Heart left ventricle (tissue), 16 donors: ENCODE results near the gene GAD2. TPM values are rescaled to one million over a fixed set of nuclear protein-coding genes. Genes with fewer than 3 reads are reported as not detected.
"Not testable (repeated sequence)": the region's sequence is repeated elsewhere in the genome, so short reads cannot be mapped to it uniquely, and the experiment has no call there.

ENCODE experiments used
- ATAC-seq, 4 donors: fragments of 200-7000 bp; cut with Tn5 transposase; one replicate each; pipeline ENCODE4 v1.9.1; 2020 to 2022; ENCODE audit warnings: moderate library complexity in 4 of 4, mild to moderate bottlenecking in 3 of 4, moderate number of reproducible peaks in 1 of 4
- DNase-seq, 5 donors: peaks; one replicate each; pipeline ENCODE4 v3.0.0-alpha.2; 2020
- H3K27ac ChIP-seq, 12 donors: fragments of 200-600 bp; sonication (generic) in 4 of 12; one replicate each; pipeline versions ENCODE4 v1.5.0 to v1.8.0; 2016 to 2022; ENCODE audit warnings: mild to moderate bottlenecking in 2 of 12
- H3K27me3 ChIP-seq, 9 donors: fragments of 200-600 bp; sonication (generic) in 2 of 9; one replicate each; pipeline versions ENCODE4 v1.5.1 to v1.8.0; 2016 to 2022; ENCODE audit warnings: mild to moderate bottlenecking in 3 of 9
- H3K36me3 ChIP-seq, 9 donors: fragments of 200-600 bp; sonication (generic) in 2 of 9; one replicate each; pipeline versions ENCODE4 v1.5.0 to v1.8.0; 2018 to 2022; ENCODE audit warnings: mild to moderate bottlenecking in 2 of 9
- H3K4me1 ChIP-seq, 12 donors: fragments of 200-600 bp; sonication (generic) in 4 of 12; one replicate each; pipeline versions ENCODE4 v1.5.0 to v1.8.0; 2016 to 2022; ENCODE audit warnings: mild to moderate bottlenecking in 3 of 12
- H3K4me3 ChIP-seq, 12 donors: fragments of 200-600 bp; sonication (generic) in 4 of 12; one replicate each; pipeline versions ENCODE4 v1.5.0 to v1.8.0; 2017 to 2022; ENCODE audit warnings: mild to moderate bottlenecking in 9 of 12, moderate library complexity in 4 of 12
- H3K9me3 ChIP-seq, 12 donors: fragments of 200-600 bp; sonication (generic) in 4 of 12; one replicate each; pipeline versions ENCODE4 v1.5.0 to v1.8.0; 2016 to 2022; ENCODE audit warnings: mild to moderate bottlenecking in 1 of 12
- CTCF ChIP-seq, 12 donors: fragments of 200-600 bp; sonication (generic) in 4 of 12; IDR thresholded peaks; one replicate each; pipeline versions ENCODE4 v1.5.0 to v1.8.0; 2018 to 2022; ENCODE audit warnings: antibody characterized with exemption in 12 of 12, mild to moderate bottlenecking in 5 of 12
- POLR2A ChIP-seq, 2 donors: fragments of 450-650 bp; IDR thresholded peaks; one replicate each; pipeline ENCODE4 v1.6.1; 2017; ENCODE audit warnings: antibody characterized with exemption in 2 of 2, mild to moderate bottlenecking in 2 of 2, moderate library complexity in 2 of 2
- WGBS, 4 donors: extraction: QIAGEN DNeasy Blood & Tissue Kit in 2 of 4; methylation state at CpG; one replicate each; pipeline versions ENCODE4 v1.1.5 to v1.1.7; 2013 to 2018; 5-methylcytosine and 5-hydroxymethylcytosine counted together
- intact Hi-C, 10 donors: fragments of 100-400 bp; cut with DNase I; formaldehyde crosslinking; loops; one replicate each; pipeline versions ENCODE4 v1.11.1 to v1.14.2; 2022
- polyA plus RNA-seq, 2 donors: library from polyadenylated mRNA; stranded (reverse); fragments of 200-250 nt; gene quantifications; one replicate each; pipeline ENCODE4 v1.2.3, GENCODE V29; 2013
- total RNA-seq, 9 donors: library from RNA; depleted of rRNA in 2 of 9; stranded (reverse); fragments of >200 nt in 2 of 9; fragmentation: NEBNext Ultra II Directional in 3 of 9; extraction: Animal tissue kit (Norgen Biotek cat#: 25700) in 3 of 9; gene quantifications; one replicate each; pipeline versions ENCODE4 v1.1.0 to v1.2.4, GENCODE V29; 2016 to 2023
- donor health status: ischemic (EF 13 %, LVEDD 7.1; RV severe dilation, severe dysfunction).
- donor health status: healthy with polysubstance abuse.
- donor health status: DM: no; HTN: yes; CAD: no.
- donor health status: DM: no; HTN: no; CAD: no.
- donor health status: ischemic (EF 25% LVEDD 6.9; RV normal size, moderate dysfunction).
- donor health status: ischemic (EF 25% LVEDD 5.7; RV mildly dilated, moderate dysfunction).
- donor health status: healthy.
- donor health status: DM: yes; HTN: yes; CAD: no.
- donor health status: ischemic (EF 35%, LVEDD 5.7; RV mildly dilated, moderate dysfunction).
- donor health status: nonischemic (EF 11% LVEDD 7.7; RV severe dilation, severe dysfunction).
- donor health status: DM: yes; HTN: yes; CAD: no.
- donor health status: PGD.
- donor health status: ischemic (EF 29% LVEDD 5.4; RV normal size, mild dysfunction).
- donor health status: nonischemic (EF 23%, LVEDD 6.1; RV moderate dilation, normal function).

The GAD2 gene
- total and polyA plus RNA-seq, 11 donors: not detected

- no peaks in the 10 kb centered on the region for H3K36me3 ChIP-seq
- H3K9me3 ChIP-seq: no peaks in the 10 kb centered on the region
- no peaks in the 10 kb centered on the region for H3K4me1 ChIP-seq
- no peak for DNase-seq
- peaks cover 0 to 2% (median 0%) of the 10 kb centered on the region in 9 donors for H3K27me3 ChIP-seq
- H3K27ac ChIP-seq: no peak overlapping the region
- intact Hi-C loops: no loop called here
- no peak overlapping the region for H3K4me3 ChIP-seq
- TF ChIP-seq POLR2A (IDR thresholded peaks at IDR 0.05) (no peak), CTCF (IDR thresholded peaks at IDR 0.05) (no peak)
- ATAC-seq: no peak
These were observed 125.1 kb downstream of the GAD2 start for GRCh38 chr10:26341701-26342100.

- H3K27me3 ChIP-seq, DNase-seq, intact Hi-C loops, H3K4me1 ChIP-seq, ATAC-seq, H3K36me3 ChIP-seq, H3K4me3 ChIP-seq, H3K27ac ChIP-seq: not testable (repeated sequence)
- WGBS, 4 donors: 45 to 57% (median 53%) methylated on average over 9 of the region's 9 CpGs
- H3K9me3 ChIP-seq: peaks cover 0 to 18% (median 0%) of the 10 kb centered on the region in 12 donors
These were observed 132.3 kb downstream of the GAD2 start for GRCh38 chr10:26348821-26349417.

Other genes starting within 250 kb of the GAD2 start
- 10 to 100 TPM in 2 of 9 donors, 1 to 10 TPM in 6, under 1 TPM in 1; 0.81 to 19.6 (median 1.8) TPM for gene APBB1IP, start 221.6 kb downstream of the GAD2 start, total RNA-seq
- 1 to 10 TPM in 1 of 2 donors, under 1 TPM in 1; 0.99 to 1.7 TPM for gene APBB1IP, start 221.6 kb downstream of the GAD2 start, polyA plus RNA-seq